ENCODE measurements around the gene ZDHHC22.

ZDHHC22 gene

GRCh38 chr14:77104393-77104792, 37.2 kb downstream of the ZDHHC22 start:
- TF ChIP-seq CTCF (IDR thresholded peaks at IDR 0.05; ENCODE audit: low read depth, low read length, missing control alignments) = no peak
- H3K4me3 ChIP-seq (ENCODE audit: low read depth, low read length) = no peak overlapping the region
- DNase-seq (ENCODE audit: low read depth) = no peak

GRCh38 chr14:77103951-77104350, 37.6 kb downstream of the ZDHHC22 start:
- no peak for TF ChIP-seq CTCF (IDR thresholded peaks at IDR 0.05; ENCODE audit: low read depth, low read length, missing control alignments)
- no peak overlapping the region for H3K4me3 ChIP-seq (ENCODE audit: low read depth, low read length)
- no peak for DNase-seq (ENCODE audit: low read depth)

- no peak for TF ChIP-seq CTCF (IDR thresholded peaks at IDR 0.05; ENCODE audit: low read depth, low read length, missing control alignments)
Measured at GRCh38 chr14:77103475-77103874, 38.1 kb downstream of the ZDHHC22 start.

GRCh38 chr14:77102154-77102553, 39.4 kb downstream of the ZDHHC22 start:
- no peak overlapping the region for H3K4me3 ChIP-seq (ENCODE audit: low read depth, low read length)
- TF ChIP-seq CTCF (IDR thresholded peaks at IDR 0.05; ENCODE audit: low read depth, low read length, missing control alignments) = no peak
- DNase-seq (ENCODE audit: low read depth) = no peak

More at GRCh38 chr14:77103475-77103874, 38.1 kb downstream of the ZDHHC22 start:
- no peak for DNase-seq (ENCODE audit: low read depth)
- H3K4me3 ChIP-seq (ENCODE audit: low read depth, low read length) = no peak overlapping the region

GRCh38 chr14:77100961-77101360, 40.6 kb downstream of the ZDHHC22 start:
- DNase-seq (ENCODE audit: low read depth) = no peak
- TF ChIP-seq CTCF (IDR thresholded peaks at IDR 0.05; ENCODE audit: low read depth, low read length, missing control alignments) = no peak
- H3K4me3 ChIP-seq (ENCODE audit: low read depth, low read length) = no peak overlapping the region

- peak overlapping the region; percentile 82; the same call in 1 of the 2 replicates for H3K4me3 ChIP-seq (ENCODE audit: low read depth, low read length)
- no peak for DNase-seq (ENCODE audit: low read depth)
- no peak for TF ChIP-seq CTCF (IDR thresholded peaks at IDR 0.05; ENCODE audit: low read depth, low read length, missing control alignments)
Measured at GRCh38 chr14:77099425-77100167, 42.0 kb downstream of the ZDHHC22 start.
